Effector memory CD8-positive, alpha-beta T cell (primary cell): Measurements from ENCODE around the gene HOXB5.

Experiments
- ATAC-seq: fragments of 150-1000 bp; cut with Tn5 transposase; replicated peaks from 2 replicates; pipeline ENCODE4 v1.10.0; 2021; ENCODE audit warnings: mild to moderate bottlenecking, moderate library complexity
- DNase-seq, 3 experiments: peaks; one replicate each; pipeline ENCODE4 v3.0.0; 2021
- H3K27ac Mint-ChIP-seq, 2 donors: one replicate each; pipeline ENCODE4 v1.8.0; 2022; ENCODE audit warnings: mild to moderate bottlenecking in 2 of 2, mixed read lengths in 2 of 2, moderate library complexity in 2 of 2
- H3K27me3 Mint-ChIP-seq, 2 donors: one replicate each; pipeline ENCODE4 v1.8.0; 2022; ENCODE audit warnings: mixed read lengths in 2 of 2
- H3K36me3 Mint-ChIP-seq: one replicate; pipeline ENCODE4 v1.8.0; 2022; ENCODE audit warnings: mild to moderate bottlenecking, moderate library complexity, mixed read lengths; ENCODE audit not compliant: insufficient read depth
- H3K4me1 Mint-ChIP-seq, 2 donors: one replicate each; pipeline ENCODE4 v1.8.0; 2022; ENCODE audit warnings: low read depth in 2 of 2, mixed read lengths in 2 of 2
- H3K4me3 Mint-ChIP-seq, 2 donors: one replicate each; pipeline ENCODE4 v1.8.0; 2022; ENCODE audit warnings: mild to moderate bottlenecking in 2 of 2, mixed read lengths in 2 of 2, moderate library complexity in 2 of 2
- H3K9me3 Mint-ChIP-seq, 2 donors: one replicate each; pipeline ENCODE4 v1.8.0; 2022; ENCODE audit warnings: mixed read lengths in 2 of 2
- total RNA-seq, 9 experiments: gene quantifications; one replicate each; lab custom pipeline; 2026; lab: John Stamatoyannopoulos, UW

The HOXB5 gene
- 0 to 0.06 (median 0) reads per million in 9 experiments for total RNA-seq

- Mint-ChIP-seq H3K4me1 (peaks cover 34 to 39% of the 10 kb centered on the region in 2 donors), H3K9me3 (no peaks in the 10 kb centered on the region), H3K27me3 (peaks cover 53 to 84% of the 10 kb centered on the region in 2 donors), H3K36me3 (peaks cover 13% of the 10 kb centered on the region), H3K4me3 (peak within 1 kb of the TSS; percentile 85 to 86), H3K27ac (peak within 1 kb of the TSS in 1 of 2 donors; percentile 58)
- ATAC-seq (peak; percentile 45), DNase-seq (no peak)
Observed at GRCh38 chr17:48593126-48593829, at the start of gene HOXB5. Gene HOXB5, minus strand, starts transcription at chr17:48593779. Its CDS starts 97 bp downstream, at chr17:48593682.

- Mint-ChIP-seq H3K27me3 (peaks cover 50 to 99% of the 10 kb centered on the region in 2 donors), H3K27ac (peak overlapping the region in 1 of 2 donors; percentile 17), H3K36me3 (peaks cover 14% of the 10 kb centered on the region), H3K4me1 (peaks cover 21 to 27% of the 10 kb centered on the region in 2 donors), H3K9me3 (no peaks in the 10 kb centered on the region), H3K4me3 (peak overlapping the region in 1 of 2 donors; percentile 5)
- DNase-seq: no peak
- ATAC-seq: no peak
Observed at GRCh38 chr17:48642843-48643696, 49.5 kb upstream of the HOXB5 start.

GRCh38 chr17:48642059-48642842 is 48.7 kb upstream of the HOXB5 start:
- Mint-ChIP-seq H3K36me3 (peaks cover 14% of the 10 kb centered on the region), H3K27me3 (peaks cover 57 to 99% of the 10 kb centered on the region in 2 donors), H3K4me1 (peaks cover 21% of the 10 kb centered on the region in 2 donors), H3K9me3 (no peaks in the 10 kb centered on the region), H3K4me3 (peak overlapping the region in 1 of 2 donors; percentile 5), H3K27ac (no peak overlapping the region)
- no peak for DNase-seq
- ATAC-seq: no peak

- no peaks in the 10 kb centered on the region for H3K9me3 Mint-ChIP-seq
- H3K36me3 Mint-ChIP-seq: peaks cover 11% of the 10 kb centered on the region
- peak overlapping the region; percentile 1 to 55 for H3K4me3 Mint-ChIP-seq
- DNase-seq (no peak), ATAC-seq (no peak)
- H3K27ac Mint-ChIP-seq: no peak overlapping the region
- H3K27me3 Mint-ChIP-seq: peaks cover 64 to 100% of the 10 kb centered on the region in 2 donors
- H3K4me1 Mint-ChIP-seq: peaks cover 20 to 23% of the 10 kb centered on the region in 2 donors
Observed at GRCh38 chr17:48641541-48642058, 48.0 kb upstream of the HOXB5 start.

- Mint-ChIP-seq H3K9me3 (no peaks in the 10 kb centered on the region), H3K27ac (no peak overlapping the region), H3K27me3 (peaks cover 66 to 100% of the 10 kb centered on the region in 2 donors)
Observed at GRCh38 chr17:48640858-48641180, 47.2 kb upstream of the HOXB5 start.

GRCh38 chr17:48639982-48640857 is 46.6 kb upstream of the HOXB5 start:
- Mint-ChIP-seq H3K4me1 (peaks cover 15 to 17% of the 10 kb centered on the region in 2 donors), H3K27ac (no peak overlapping the region), H3K4me3 (no peak overlapping the region), H3K27me3 (peaks cover 66 to 100% of the 10 kb centered on the region in 2 donors), H3K36me3 (peaks cover 6% of the 10 kb centered on the region), H3K9me3 (no peaks in the 10 kb centered on the region)
- no peak for ATAC-seq
- no peak for DNase-seq

More at GRCh38 chr17:48640858-48641180, 47.2 kb upstream of the HOXB5 start:
- H3K36me3 Mint-ChIP-seq: peaks cover 6% of the 10 kb centered on the region
- H3K4me3 Mint-ChIP-seq: no peak overlapping the region
- DNase-seq (no peak), ATAC-seq (no peak)
- H3K4me1 Mint-ChIP-seq: peaks cover 18% of the 10 kb centered on the region in 2 donors

GRCh38 chr17:48639136-48639535 is 45.6 kb upstream of the HOXB5 start:
- no peak for DNase-seq
- Mint-ChIP-seq H3K9me3 (no peaks in the 10 kb centered on the region), H3K27ac (no peak overlapping the region), H3K27me3 (peaks cover 69 to 100% of the 10 kb centered on the region in 2 donors), H3K4me1 (peaks cover 11 to 17% of the 10 kb centered on the region in 2 donors), H3K36me3 (peaks cover 9% of the 10 kb centered on the region), H3K4me3 (no peak overlapping the region)
- ATAC-seq: no peak

GRCh38 chr17:48637323-48638260 is 44.0 kb upstream of the HOXB5 start:
- H3K4me3 Mint-ChIP-seq: peak overlapping the region in 1 of 2 donors; percentile 62
- peaks cover 11% of the 10 kb centered on the region for H3K36me3 Mint-ChIP-seq
- ATAC-seq (no peak), DNase-seq (no peak)
- H3K4me1 Mint-ChIP-seq: peaks cover 11 to 15% of the 10 kb centered on the region in 2 donors
- H3K27me3 Mint-ChIP-seq: peaks cover 67 to 100% of the 10 kb centered on the region in 2 donors
- no peak overlapping the region for H3K27ac Mint-ChIP-seq
- no peaks in the 10 kb centered on the region for H3K9me3 Mint-ChIP-seq

- ATAC-seq (peak; percentile 91), DNase-seq (peak; percentile 59 to 61 (median 60))
- Mint-ChIP-seq H3K36me3 (peaks cover 11% of the 10 kb centered on the region), H3K4me1 (peaks cover 7 to 8% of the 10 kb centered on the region in 2 donors), H3K4me3 (peak overlapping the region in 1 of 2 donors; percentile 62), H3K27me3 (peaks cover 61 to 100% of the 10 kb centered on the region in 2 donors), H3K9me3 (no peaks in the 10 kb centered on the region), H3K27ac (no peak overlapping the region)
Observed at GRCh38 chr17:48636177-48637018, 42.8 kb upstream of the HOXB5 start.

- Mint-ChIP-seq H3K27me3 (peaks cover 68 to 100% of the 10 kb centered on the region in 2 donors), H3K9me3 (no peaks in the 10 kb centered on the region), H3K27ac (no peak overlapping the region), H3K36me3 (peaks cover 8% of the 10 kb centered on the region), H3K4me1 (peaks cover 5 to 6% of the 10 kb centered on the region in 2 donors), H3K4me3 (peak overlapping the region in 1 of 2 donors; percentile 53)
- no peak for ATAC-seq
- no peak for DNase-seq
Observed at GRCh38 chr17:48634493-48635208, 41.1 kb upstream of the HOXB5 start.
